Endodermal cell (in vitro differentiated cells): ENCODE results near the gene ULK1. TPM values are rescaled to one million over a fixed set of nuclear protein-coding genes. Genes with fewer than 3 reads are reported as not detected.

Experiments
- DNase-seq: peaks from one replicate; pipeline ENCODE4 v3.0.0-alpha.2; 2017
- H3K27ac ChIP-seq: 2 replicates; pipeline ENCODE4 v1.5.1; 2013; ENCODE audit warnings: mild to moderate bottlenecking, low read depth, low read length, moderate library complexity
- H3K27me3 ChIP-seq: 2 replicates; pipeline ENCODE4 v1.6.1; 2013; ENCODE audit warnings: mild to moderate bottlenecking, low read length, moderate library complexity; ENCODE audit not compliant: insufficient read depth, control insufficient read depth, poor library complexity, severe bottlenecking
- H3K36me3 ChIP-seq: 2 replicates; pipeline ENCODE4 v1.7.0; 2013; ENCODE audit warnings: mild to moderate bottlenecking, low read length, moderate library complexity; ENCODE audit not compliant: control insufficient read depth, insufficient read depth
- H3K4me1 ChIP-seq: one replicate; pipeline ENCODE4 v1.7.0; 2013; ENCODE audit warnings: low read length; ENCODE audit not compliant: control insufficient read depth, insufficient read depth
- H3K4me3 ChIP-seq: 2 replicates; pipeline ENCODE4 v1.5.1; 2013; ENCODE audit warnings: mild to moderate bottlenecking, low read length, moderate library complexity
- H3K9ac ChIP-seq: 2 replicates; pipeline ENCODE4 v1.6.1; 2013; ENCODE audit warnings: mild to moderate bottlenecking, low read length, moderate library complexity; ENCODE audit not compliant: poor library complexity, severe bottlenecking; ENCODE audit errors: extremely low read depth
- H3K9me3 ChIP-seq: 2 replicates; pipeline ENCODE4 v1.6.1; 2013; ENCODE audit warnings: mild to moderate bottlenecking, low read length, moderate library complexity; ENCODE audit not compliant: control insufficient read depth
- H3K27ac Mint-ChIP-seq: 2 replicates; pipeline ENCODE4 v1.8.0; 2020; ENCODE audit warnings: mixed read lengths
- H3K27me3 Mint-ChIP-seq: 2 replicates; pipeline ENCODE4 v1.8.0; 2021; ENCODE audit warnings: mild to moderate bottlenecking, mixed read lengths; ENCODE audit not compliant: insufficient read depth
- H3K36me3 Mint-ChIP-seq: 2 replicates; pipeline ENCODE4 v1.8.0; 2020; ENCODE audit warnings: low read depth, mixed read lengths
- H3K4me1 Mint-ChIP-seq: 2 replicates; pipeline ENCODE4 v1.8.0; 2020; ENCODE audit warnings: mixed read lengths
- H3K4me3 Mint-ChIP-seq: 2 replicates; pipeline ENCODE4 v1.8.0; 2020; ENCODE audit warnings: mild to moderate bottlenecking, moderate library complexity, mixed read lengths
- H3K9me3 Mint-ChIP-seq: 2 replicates; pipeline ENCODE4 v1.8.0; 2020; ENCODE audit warnings: mild to moderate bottlenecking, mixed read lengths
- CTCF ChIP-seq: fragments of 200-600 bp; sonication (generic); conservative IDR thresholded peaks from 2 replicates; pipeline ENCODE4 v1.5.0; 2021; ENCODE audit warnings: antibody characterized with exemption, mild to moderate bottlenecking
- WGBS, 2 experiments: methylation state at CpG; one replicate each; pipeline versions ENCODE4 v1.1.5 to v1.1.7; 2013; ENCODE audit warnings: missing lambda C conversion rate in 2 of 2, mixed read lengths in 1 of 2; ENCODE audit not compliant: insufficient coverage in 1 of 2, insufficient read length in 1 of 2; 5-methylcytosine and 5-hydroxymethylcytosine counted together
- total RNA-seq, 2 donors: library from RNA; stranded (reverse); fragmentation: NEBNext Ultra II Directional in 1 of 2; extraction: Animal tissue kit (Norgen Biotek cat#: 25700) in 1 of 2; gene quantifications; 2 replicates in 1 of 2; 3 replicates in 1 of 2; pipeline ENCODE4 v1.2.1, GENCODE V29; 2021

Gene ULK1
- total RNA-seq, 2 donors from 2014 or later: 68.0 to 104 TPM

- WGBS, 2 experiments: 89 to 93% methylated on average over 28 to 35 of the region's 35 CpGs
Measured at GRCh38 chr12:131853832-131854797, 40.3 kb upstream of the ULK1 start.

GRCh38 chr12:131854861-131855476, 39.5 kb upstream of the ULK1 start:
- no peak for DNase-seq
- Histone ChIP-seq H3K36me3 (no peaks in the 10 kb centered on the region), H3K9me3 (no peaks in the 10 kb centered on the region), H3K4me1 (no peaks in the 10 kb centered on the region), H3K27me3 (no peaks in the 10 kb centered on the region), H3K9ac (no peak overlapping the region), H3K4me3 (no peak overlapping the region), H3K27ac (no peak overlapping the region)
- H3K9me3 Mint-ChIP-seq: no peaks in the 10 kb centered on the region
- H3K4me3 Mint-ChIP-seq: no peak overlapping the region
- 90 to 93% methylated on average over 13 to 15 of the region's 16 CpGs for WGBS, 2 experiments
- H3K36me3 Mint-ChIP-seq: no peaks in the 10 kb centered on the region
- no peak overlapping the region for H3K27ac Mint-ChIP-seq
- peaks cover 10% of the 10 kb centered on the region for H3K4me1 Mint-ChIP-seq
- no peak for TF ChIP-seq CTCF
- H3K27me3 Mint-ChIP-seq: peaks cover 2% of the 10 kb centered on the region

More at GRCh38 chr12:131853832-131854797, 40.3 kb upstream of the ULK1 start:
- H3K27me3 Mint-ChIP-seq: peaks cover 2% of the 10 kb centered on the region
- H3K27me3 ChIP-seq: no peaks in the 10 kb centered on the region
- H3K4me3 Mint-ChIP-seq: no peak overlapping the region
- no peaks in the 10 kb centered on the region for H3K36me3 Mint-ChIP-seq
- no peak for TF ChIP-seq CTCF
- H3K9me3 Mint-ChIP-seq: no peaks in the 10 kb centered on the region
- peaks cover 10% of the 10 kb centered on the region for H3K4me1 Mint-ChIP-seq
- no peaks in the 10 kb centered on the region for H3K9me3 ChIP-seq
- no peaks in the 10 kb centered on the region for H3K4me1 ChIP-seq
- H3K4me3 ChIP-seq: no peak overlapping the region
- H3K9ac ChIP-seq: no peak overlapping the region
- no peak overlapping the region for H3K27ac ChIP-seq
- H3K27ac Mint-ChIP-seq: no peak overlapping the region
- DNase-seq: peak; percentile 63
- H3K36me3 ChIP-seq: no peaks in the 10 kb centered on the region

GRCh38 chr12:131855521-131856142, 38.8 kb upstream of the ULK1 start:
- Histone ChIP-seq H3K4me1 (no peaks in the 10 kb centered on the region), H3K27me3 (no peaks in the 10 kb centered on the region), H3K9me3 (no peaks in the 10 kb centered on the region), H3K4me3 (no peak overlapping the region), H3K27ac (no peak overlapping the region), H3K9ac (no peak overlapping the region), H3K36me3 (no peaks in the 10 kb centered on the region)
- Mint-ChIP-seq H3K27me3 (peaks cover 2% of the 10 kb centered on the region), H3K27ac (no peak overlapping the region), H3K9me3 (no peaks in the 10 kb centered on the region), H3K4me1 (peaks cover 12% of the 10 kb centered on the region), H3K4me3 (no peak overlapping the region), H3K36me3 (no peaks in the 10 kb centered on the region)
- no peak for TF ChIP-seq CTCF
- DNase-seq: peak; percentile 82
- 80 to 83% methylated on average over 13 to 30 of the region's 30 CpGs for WGBS, 2 experiments
